SKM-1 (cell line): ENCODE measurements around the gene ATP1B1.

Source experiments
- DNase-seq: peaks from one replicate; lab custom pipeline; 2025; ENCODE audit not compliant: unreplicated experiment; lab: John Stamatoyannopoulos, UW

The ATP1B1 gene

GRCh38 chr1:169106095-169106920, at the start of gene ATP1B1:
Gene ATP1B1 (plus strand): TSS chr1:169106690. CDS start chr1:169106830, 140 bp downstream.
- peak; percentile 91 for DNase-seq

- DNase-seq: no peak
Measured at GRCh38 chr1:169059421-169059820, 47.1 kb upstream of the ATP1B1 start.

- DNase-seq: no peak
Measured at GRCh38 chr1:169060043-169060722, 46.3 kb upstream of the ATP1B1 start.

- peak; percentile 83 for DNase-seq
Measured at GRCh38 chr1:169060919-169061639, 45.4 kb upstream of the ATP1B1 start.

GRCh38 chr1:169062152-169062551, 44.3 kb upstream of the ATP1B1 start:
- no peak for DNase-seq

GRCh38 chr1:169064103-169064502, 42.4 kb upstream of the ATP1B1 start:
- DNase-seq: no peak

GRCh38 chr1:169070547-169070946, 35.9 kb upstream of the ATP1B1 start:
- no peak for DNase-seq

- DNase-seq: no peak
Measured at GRCh38 chr1:169070958-169071357, 35.5 kb upstream of the ATP1B1 start.

GRCh38 chr1:169072945-169073725, 33.4 kb upstream of the ATP1B1 start:
- DNase-seq: no peak

GRCh38 chr1:169078163-169078883, 28.2 kb upstream of the ATP1B1 start:
- DNase-seq: no peak

GRCh38 chr1:169081503-169082123, 24.9 kb upstream of the ATP1B1 start:
- no peak for DNase-seq

- no peak for DNase-seq
Measured at GRCh38 chr1:169085911-169086310, 20.6 kb upstream of the ATP1B1 start.

- no peak for DNase-seq
Measured at GRCh38 chr1:169086603-169087455, 19.7 kb upstream of the ATP1B1 start.

GRCh38 chr1:169087876-169088275, 18.6 kb upstream of the ATP1B1 start:
- DNase-seq: no peak

- no peak for DNase-seq
Measured at GRCh38 chr1:169089776-169090175, 16.7 kb upstream of the ATP1B1 start.

GRCh38 chr1:169090308-169090899, 16.1 kb upstream of the ATP1B1 start:
- DNase-seq: no peak

- no peak for DNase-seq
Measured at GRCh38 chr1:169090900-169091311, 15.6 kb upstream of the ATP1B1 start.

- DNase-seq: no peak
Measured at GRCh38 chr1:169091480-169091941, 15.0 kb upstream of the ATP1B1 start.
